ENCODE measurements around the gene PCYT1A.

The PCYT1A gene

GRCh38 chr3:196287440-196288140 lies at the start of gene PCYT1A:
TSS of gene PCYT1A (minus strand) at chr3:196287726. CDS start at chr3:196270531, 17,195 bp downstream.
- DNase-seq (ENCODE audit: low read depth): peak; percentile 93
- TF ChIP-seq CTCF (IDR thresholded peaks at IDR 0.05; ENCODE audit: control insufficient read depth, extremely low read depth, insufficient read depth): no peak

GRCh38 chr3:196336319-196337145 lies 49.0 kb upstream of the PCYT1A start:
- no peak for DNase-seq (ENCODE audit: low read depth)
- H3K4me3 ChIP-seq (ENCODE audit: low read depth, low read length): no peak overlapping the region
- no peak for TF ChIP-seq CTCF (IDR thresholded peaks at IDR 0.05; ENCODE audit: control insufficient read depth, extremely low read depth, insufficient read depth)

More at GRCh38 chr3:196287440-196288140, at the start of gene PCYT1A:
- peak within 1 kb of the TSS; percentile 91 for H3K4me3 ChIP-seq (ENCODE audit: low read depth, low read length)

- no peak for TF ChIP-seq CTCF (IDR thresholded peaks at IDR 0.05; ENCODE audit: control insufficient read depth, extremely low read depth, insufficient read depth)
- no peak for DNase-seq (ENCODE audit: low read depth)
- no peak overlapping the region for H3K4me3 ChIP-seq (ENCODE audit: low read depth, low read length)
Observed at GRCh38 chr3:196335503-196335948, 48.0 kb upstream of the PCYT1A start.

DNA sequence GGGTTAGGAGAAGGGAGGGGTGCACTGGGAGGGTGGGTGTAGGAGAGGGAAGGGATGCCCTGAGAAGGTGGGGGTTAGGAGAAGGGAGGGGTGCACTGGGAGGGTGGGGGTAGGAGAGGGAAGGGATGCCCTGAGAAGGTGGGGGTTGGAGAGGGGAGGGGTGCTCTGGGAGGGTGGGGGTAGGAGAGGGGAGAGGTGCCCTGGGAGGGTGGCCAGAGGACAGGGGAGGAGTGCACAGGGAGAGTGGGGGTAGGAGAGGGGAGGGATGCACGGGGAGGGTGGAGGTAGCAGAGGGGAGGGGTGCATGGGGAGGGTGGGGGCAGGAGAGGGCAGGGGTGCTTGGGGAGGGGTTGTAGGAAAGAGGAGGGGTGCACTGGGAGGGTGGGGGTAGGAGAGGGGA lies 47.5 kb upstream of the PCYT1A start:
- no peak for TF ChIP-seq CTCF (IDR thresholded peaks at IDR 0.05; ENCODE audit: control insufficient read depth, extremely low read depth, insufficient read depth)
- no peak overlapping the region for H3K4me3 ChIP-seq (ENCODE audit: low read depth, low read length)
- DNase-seq (ENCODE audit: low read depth): no peak

DNA sequence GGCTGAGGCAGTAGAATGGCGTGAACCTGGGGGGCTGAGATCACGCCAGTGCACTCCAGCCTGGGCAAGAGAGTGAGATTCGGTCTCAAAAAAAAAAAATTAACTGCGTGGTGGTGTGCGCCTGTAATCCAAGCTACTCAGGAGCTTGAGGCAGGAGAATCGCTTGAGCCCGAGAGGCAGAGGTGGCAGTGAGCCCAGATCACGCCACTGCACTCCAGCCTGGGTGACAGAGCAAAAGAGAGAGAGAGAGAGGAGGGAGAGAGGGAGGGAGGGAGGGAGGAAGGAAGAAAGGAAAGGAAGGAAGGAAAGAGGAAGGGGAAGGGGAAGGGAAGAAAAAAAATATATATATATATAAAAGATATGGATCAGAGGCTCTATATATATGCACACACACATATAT lies 44.6 kb upstream of the PCYT1A start:
- no peak for DNase-seq (ENCODE audit: low read depth)

GRCh38 chr3:196327405-196327804 lies 39.9 kb upstream of the PCYT1A start:
- no peak overlapping the region for H3K4me3 ChIP-seq (ENCODE audit: low read depth, low read length)
- TF ChIP-seq CTCF (IDR thresholded peaks at IDR 0.05; ENCODE audit: control insufficient read depth, extremely low read depth, insufficient read depth): no peak
- DNase-seq (ENCODE audit: low read depth): no peak

More for the DNA sequence above, 44.6 kb upstream of the PCYT1A start:
- H3K4me3 ChIP-seq (ENCODE audit: low read depth, low read length): no peak overlapping the region
- no peak for TF ChIP-seq CTCF (IDR thresholded peaks at IDR 0.05; ENCODE audit: control insufficient read depth, extremely low read depth, insufficient read depth)
